GM21360 (cell line): Measurements from ENCODE around the gene RTL5.
A peak's percentile ranks its signal among the peaks of the same experiment; 100 is the strongest.
"Not testable (repeated sequence)": the region's sequence is repeated elsewhere in the genome, so short reads cannot be mapped to it uniquely, and the experiment has no call there.

Source experiments
- ATAC-seq: cut with Tn5 transposase; IDR thresholded peaks from one replicate; pipeline ENCODE4 v1.9.1; 2021; ENCODE audit warnings: mild to moderate bottlenecking, moderate library complexity; ENCODE audit not compliant: unreplicated experiment

RTL5 gene

DNA sequence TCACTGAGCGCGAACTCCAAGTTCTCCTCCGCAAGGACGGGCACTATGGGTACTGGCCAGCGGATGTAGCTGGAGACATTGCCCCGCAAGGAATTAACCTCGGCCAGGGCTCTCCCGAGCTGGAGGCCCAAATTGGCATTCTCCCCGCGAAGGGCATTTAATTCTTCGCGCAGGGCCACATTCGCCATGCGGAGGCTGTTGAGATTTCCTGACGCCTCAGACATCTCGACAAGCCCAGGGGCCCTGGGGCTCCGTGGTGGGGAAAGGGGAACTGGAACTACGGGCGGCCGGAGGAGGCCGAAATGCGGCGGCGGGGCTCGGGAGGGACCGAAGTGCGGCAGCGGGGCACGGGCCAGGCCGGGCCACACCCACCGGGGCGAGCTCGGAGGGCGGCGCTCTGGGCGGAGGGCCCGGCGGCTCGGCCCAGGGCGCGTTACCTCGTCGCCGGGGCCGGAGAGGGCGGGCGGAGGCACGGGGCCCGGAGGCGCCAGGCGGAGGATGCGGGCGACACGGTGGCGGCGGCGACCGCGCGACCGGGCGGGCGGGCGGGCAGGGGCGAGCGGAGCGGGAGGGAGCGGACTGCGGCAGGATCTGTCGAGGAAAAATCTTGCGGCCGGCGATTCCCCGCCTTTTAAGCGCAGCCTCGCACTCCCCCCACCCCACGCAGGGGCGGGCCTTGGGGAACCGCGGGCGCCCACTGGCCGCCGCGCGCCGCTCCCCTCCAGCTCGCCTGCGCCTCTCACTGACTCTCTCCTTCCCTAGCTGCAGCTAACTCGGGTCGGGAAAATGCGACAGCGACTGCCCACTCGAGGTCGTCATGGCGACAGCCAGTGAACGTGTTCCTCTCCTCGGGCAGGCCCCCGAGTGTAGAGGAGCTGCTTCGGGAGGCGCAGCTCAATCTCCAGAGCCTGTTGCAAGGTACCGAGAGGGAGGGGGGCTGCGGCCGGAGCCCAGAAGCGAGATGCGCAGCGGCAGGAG is at the start of gene RTL5:
RTL5 (minus strand) TSS at position 599 of the 978 bp plus-strand sequence.
- ATAC-seq: peak; percentile 54

- ATAC-seq: no peak
Observed at GRCh38 chrX:72180539-72180938, 48.8 kb upstream of the RTL5 start.

DNA sequence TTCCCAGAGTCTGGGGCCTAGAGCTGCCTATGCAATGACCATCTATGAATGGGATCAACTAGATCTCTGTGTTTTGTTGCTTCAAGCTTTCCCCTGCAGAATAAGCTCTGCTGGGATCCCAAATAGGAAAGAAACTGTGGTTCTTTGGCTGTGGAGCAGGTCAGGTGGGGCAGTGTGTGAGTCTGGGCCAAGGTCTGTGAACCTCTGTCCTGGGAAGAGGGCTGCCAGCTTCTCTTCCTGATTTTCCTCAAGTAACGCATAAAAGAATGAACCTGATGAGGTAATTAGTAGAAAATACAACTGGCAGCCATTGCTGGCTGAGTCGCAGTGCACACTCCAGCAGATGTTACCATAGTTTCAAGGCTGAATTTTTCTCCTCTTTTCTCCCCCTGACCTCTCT is 45.3 kb upstream of the RTL5 start:
- ATAC-seq: no peak

GRCh38 chrX:72176289-72176688 is 44.6 kb upstream of the RTL5 start:
- ATAC-seq: not testable (repeated sequence)

GRCh38 chrX:72169008-72169728 is 37.5 kb upstream of the RTL5 start:
- no peak for ATAC-seq

GRCh38 chrX:72165551-72165950 is 33.8 kb upstream of the RTL5 start:
- no peak for ATAC-seq

- ATAC-seq: no peak
Observed at GRCh38 chrX:72159769-72160168, 28.1 kb upstream of the RTL5 start.

DNA sequence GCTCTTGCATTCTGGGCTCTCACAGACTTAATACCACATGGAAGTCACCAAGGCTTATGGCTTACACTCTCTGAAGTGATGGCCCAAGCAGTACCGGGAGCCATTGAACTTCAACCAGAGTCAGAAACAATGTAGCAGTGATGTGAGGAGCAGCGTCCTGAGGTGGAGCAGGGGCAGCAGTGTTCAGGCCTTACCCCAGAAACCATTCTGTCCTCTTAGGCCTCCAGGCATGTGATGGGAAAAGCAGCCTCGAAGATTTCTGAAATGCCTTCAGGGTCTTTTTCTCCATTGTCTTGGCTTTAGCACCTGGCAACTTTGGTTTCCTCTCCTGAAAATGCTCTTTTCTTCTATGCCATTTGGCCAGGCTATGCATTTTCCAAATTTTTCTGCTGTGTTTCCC is 27.1 kb upstream of the RTL5 start:
- ATAC-seq: no peak

DNA sequence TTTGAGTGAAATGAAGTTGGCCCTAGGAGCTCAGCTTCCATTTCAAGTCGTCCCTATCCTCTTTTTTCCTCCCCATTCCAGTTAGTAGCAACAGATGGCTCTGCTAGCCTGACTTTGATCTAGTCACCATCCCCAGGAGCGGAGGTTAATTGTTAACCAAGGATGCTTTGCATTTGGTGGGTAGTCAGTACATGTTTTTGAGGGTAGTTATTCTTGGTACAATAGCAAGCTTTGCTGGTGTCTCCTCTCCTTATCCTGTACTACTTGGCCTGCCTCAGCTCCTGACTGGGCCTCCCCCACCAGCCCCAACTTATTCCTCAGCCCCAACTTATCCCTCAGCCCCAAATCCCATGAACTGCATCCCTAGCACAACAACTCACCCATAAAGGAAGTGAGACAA is 14.8 kb upstream of the RTL5 start:
- no peak for ATAC-seq

GRCh38 chrX:72145181-72145580 is 13.5 kb upstream of the RTL5 start:
- no peak for ATAC-seq

DNA sequence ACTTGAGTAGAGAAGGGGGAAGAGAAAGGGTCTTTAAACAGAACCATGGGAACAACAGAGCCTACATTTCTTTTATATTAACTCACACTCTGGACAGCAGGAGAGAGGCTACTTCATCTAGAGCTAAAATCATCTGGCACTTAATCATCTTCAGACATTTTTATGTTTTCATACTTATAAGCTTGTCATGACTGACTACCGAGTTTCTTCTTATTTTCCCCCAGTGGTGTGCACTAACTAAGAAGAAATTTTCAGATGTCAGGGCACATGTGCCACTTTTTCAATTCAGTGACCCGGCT is 11.8 kb upstream of the RTL5 start:
- no peak for ATAC-seq

DNA sequence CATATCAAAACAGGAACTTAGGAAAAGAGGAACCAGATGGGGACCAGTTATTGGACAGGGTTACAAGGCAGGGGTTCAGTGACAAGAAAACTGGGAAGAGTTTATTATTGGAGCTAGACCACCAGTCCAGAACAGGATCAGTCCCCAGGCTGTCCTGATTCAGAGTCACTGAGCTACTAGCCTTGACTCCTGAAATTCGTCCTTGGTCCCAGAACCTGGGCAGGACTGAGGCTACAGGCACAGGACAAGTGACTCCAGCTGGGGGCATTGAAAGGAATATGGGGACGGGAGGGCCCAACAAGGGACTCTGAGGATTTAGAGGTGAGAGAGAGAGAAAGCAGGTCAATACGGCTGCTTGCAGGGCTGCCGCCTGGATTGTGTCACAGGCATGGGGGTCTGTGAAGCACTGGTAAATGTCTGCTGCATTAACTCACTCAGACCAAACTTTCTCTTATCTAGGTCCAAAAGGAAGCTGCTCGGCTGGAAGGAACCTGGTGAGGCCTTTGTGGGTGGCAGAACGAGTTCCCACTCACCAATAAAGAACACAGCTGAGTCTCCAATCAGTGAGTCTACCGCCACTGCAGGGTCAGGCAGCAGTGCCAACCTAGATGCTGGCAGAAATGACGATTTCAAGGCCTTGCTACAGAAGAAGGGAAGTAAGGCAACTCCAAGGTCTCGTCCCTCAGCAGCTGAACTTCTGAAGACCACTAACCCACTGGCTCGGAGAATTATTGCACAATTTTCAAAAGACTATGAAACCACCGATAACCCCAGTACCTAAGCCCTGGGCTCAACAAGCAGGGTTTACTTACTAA is 11.3 kb upstream of the RTL5 start:
- ATAC-seq: no peak

DNA sequence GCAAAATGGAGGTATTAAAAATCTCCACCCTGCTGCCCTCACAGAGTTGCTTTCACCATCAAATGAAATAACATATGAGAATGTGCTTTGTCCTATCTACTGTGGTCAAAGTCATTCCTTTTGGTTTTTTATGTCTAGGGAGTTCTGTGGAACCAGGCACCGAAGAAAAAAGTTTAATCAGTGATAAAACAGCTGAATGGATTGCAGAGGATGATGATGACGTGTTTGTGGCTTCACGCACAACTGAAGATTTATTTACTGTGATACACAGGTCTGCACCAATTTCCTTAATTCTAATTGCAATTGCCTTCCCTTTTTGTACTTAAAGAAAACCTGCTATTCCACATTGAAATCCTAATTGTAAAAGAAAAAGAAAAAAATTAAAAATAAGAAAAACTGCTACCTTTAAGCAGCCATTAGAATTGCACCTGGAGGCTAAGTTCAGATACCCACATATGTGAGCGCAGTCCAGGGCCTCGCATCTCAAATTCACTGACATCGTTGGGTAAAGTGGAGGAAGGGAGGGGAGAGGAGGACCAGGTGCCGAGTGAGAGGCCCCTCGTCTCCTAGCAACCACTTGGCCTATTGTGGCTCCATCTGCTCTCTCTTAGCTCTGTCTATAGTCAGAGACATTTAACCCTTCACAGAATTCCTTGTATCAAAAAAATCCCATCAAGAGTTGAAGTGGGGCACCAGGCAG is 10.5 kb upstream of the RTL5 start:
- no peak for ATAC-seq

GRCh38 chrX:72141372-72142004 is 9.8 kb upstream of the RTL5 start:
- ATAC-seq: peak; percentile 74

DNA sequence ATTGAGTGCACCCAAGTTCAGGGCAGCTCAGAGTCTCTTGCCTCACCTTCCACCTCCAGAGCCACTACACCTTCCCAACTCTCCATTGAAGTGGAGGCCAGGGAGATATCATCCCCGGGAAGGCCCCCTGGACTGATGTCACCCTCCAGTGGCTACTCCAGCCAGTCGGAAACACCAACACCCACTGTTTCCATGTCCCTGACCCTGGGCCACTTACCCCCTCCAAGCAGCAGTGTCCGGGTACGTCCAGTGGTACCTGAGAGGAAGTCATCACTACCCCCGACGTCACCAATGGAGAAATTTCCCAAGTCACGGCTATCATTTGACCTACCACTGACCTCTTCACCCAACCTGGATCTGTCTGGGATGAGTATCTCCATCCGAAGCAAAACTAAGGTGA is 7.8 kb upstream of the RTL5 start:
- ATAC-seq: no peak

- ATAC-seq: no peak
Observed at GRCh38 chrX:72137846-72138495, 6.3 kb upstream of the RTL5 start.

- no peak for ATAC-seq
Observed at GRCh38 chrX:72133851-72134546, 2.3 kb upstream of the RTL5 start.

DNA sequence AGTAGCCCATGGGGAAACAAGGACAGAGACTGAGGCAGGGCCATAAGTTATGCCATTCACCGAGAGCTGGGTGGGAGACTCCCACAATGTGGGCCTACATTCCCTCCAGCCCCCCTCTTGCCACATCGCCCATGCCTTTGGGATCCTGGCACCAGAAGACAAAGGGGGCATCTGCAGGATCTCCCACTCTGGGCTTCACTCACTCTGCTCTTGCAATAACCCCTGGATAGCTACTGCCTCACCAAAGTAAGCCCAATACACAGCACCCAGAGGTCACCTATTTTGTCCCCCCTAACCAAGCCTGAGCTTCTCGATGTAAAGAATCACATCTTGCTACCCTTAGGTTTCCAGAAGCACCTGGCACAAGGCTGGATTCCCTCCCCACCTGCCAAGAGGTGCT is 741 bp upstream of the RTL5 start:
- no peak for ATAC-seq

GRCh38 chrX:72130762-72131250 is 909 bp downstream of the RTL5 start:
- ATAC-seq: no peak
